Heart left ventricle (tissue), 13 donors: ENCODE results near the gene PLB1.

Experiments used
- CTCF ChIP-seq, 12 donors: fragments of 200-600 bp; sonication (generic) in 4 of 12; IDR thresholded peaks; one replicate each; pipeline versions ENCODE4 v1.5.0 to v1.8.0; 2018 to 2022; ENCODE audit warnings: antibody characterized with exemption in 12 of 12, mild to moderate bottlenecking in 5 of 12
- POLR2A ChIP-seq, 2 donors: fragments of 450-650 bp; IDR thresholded peaks; one replicate each; pipeline ENCODE4 v1.6.1; 2017; ENCODE audit warnings: antibody characterized with exemption in 2 of 2, mild to moderate bottlenecking in 2 of 2, moderate library complexity in 2 of 2
- donor health status: ischemic (EF 13 %, LVEDD 7.1; RV severe dilation, severe dysfunction).
- donor health status: DM: no; HTN: yes; CAD: no.
- donor health status: DM: no; HTN: no; CAD: no.
- donor health status: ischemic (EF 25% LVEDD 6.9; RV normal size, moderate dysfunction).
- donor health status: ischemic (EF 25% LVEDD 5.7; RV mildly dilated, moderate dysfunction).
- donor health status: ischemic (EF 35%, LVEDD 5.7; RV mildly dilated, moderate dysfunction).
- donor health status: nonischemic (EF 11% LVEDD 7.7; RV severe dilation, severe dysfunction).
- donor health status: DM: yes; HTN: yes; CAD: no.
- donor health status: PGD.
- donor health status: ischemic (EF 29% LVEDD 5.4; RV normal size, mild dysfunction).
- donor health status: nonischemic (EF 23%, LVEDD 6.1; RV moderate dilation, normal function).

DNA sequence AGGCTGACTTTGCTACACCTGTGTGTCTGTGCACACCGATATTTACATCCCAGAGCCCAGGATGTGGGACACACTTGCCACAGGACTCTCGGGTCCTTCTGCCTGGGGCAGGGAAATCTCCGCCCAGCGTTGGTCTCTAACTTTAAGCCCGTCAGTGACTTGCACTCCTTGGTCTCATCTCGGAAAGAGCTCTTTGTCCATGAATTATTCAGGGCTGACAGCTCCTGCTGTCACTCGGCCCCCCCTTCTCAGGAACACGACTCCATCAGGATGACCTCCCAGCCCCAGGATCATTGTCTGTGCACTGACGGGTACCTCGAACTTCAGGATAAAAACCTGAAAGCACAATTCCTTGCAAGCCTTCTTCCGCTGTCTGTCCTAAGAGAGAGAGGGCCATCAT, 26.6 kb downstream of the PLB1 start:
- no peak for TF ChIP-seq CTCF (IDR thresholded peaks at IDR 0.05)
- TF ChIP-seq POLR2A (IDR thresholded peaks at IDR 0.05), result no peak
